NCI-H1417 treated with DMSO at 0.1 percent for 48 hours (cell line): ENCODE results near the gene STC2.
"Not testable (repeated sequence)": the region's sequence is repeated elsewhere in the genome, so short reads cannot be mapped to it uniquely, and the experiment has no call there.

Source experiments
- DNase-seq: peaks from one replicate; lab custom pipeline; 2025; lab: John Stamatoyannopoulos, UW

Gene STC2

GRCh38 chr5:173294673-173295320, 33.4 kb downstream of the STC2 start:
- no peak for DNase-seq

GRCh38 chr5:173293817-173294672, 34.2 kb downstream of the STC2 start:
- peak; percentile 9 for DNase-seq

GRCh38 chr5:173291722-173292658, 36.2 kb downstream of the STC2 start:
- DNase-seq, result no peak

- DNase-seq, result peak; percentile 59
Measured at GRCh38 chr5:173290477-173291131, 37.6 kb downstream of the STC2 start.

- DNase-seq, result no peak
Measured at GRCh38 chr5:173289372-173289771, 38.8 kb downstream of the STC2 start.

- no peak for DNase-seq
Measured at GRCh38 chr5:173288632-173289031, 39.6 kb downstream of the STC2 start.

GRCh38 chr5:173287086-173287485, 41.1 kb downstream of the STC2 start:
- no peak for DNase-seq

- DNase-seq, result not testable (repeated sequence)
Measured at GRCh38 chr5:173284343-173284958, 43.8 kb downstream of the STC2 start.

GRCh38 chr5:173283318-173284288, 44.6 kb downstream of the STC2 start:
- DNase-seq, result peak; percentile 15

- DNase-seq, result no peak
Measured at GRCh38 chr5:173282916-173283315, 45.3 kb downstream of the STC2 start.

GRCh38 chr5:173281910-173282309, 46.3 kb downstream of the STC2 start:
- DNase-seq, result no peak

GRCh38 chr5:173279166-173279565, 49.0 kb downstream of the STC2 start:
- DNase-seq, result no peak

GRCh38 chr5:173278641-173279040, 49.6 kb downstream of the STC2 start:
- DNase-seq, result no peak

- DNase-seq, result no peak
Measured at GRCh38 chr5:173278172-173278571, 50.0 kb downstream of the STC2 start.

GRCh38 chr5:173274771-173275170, 53.4 kb downstream of the STC2 start:
- DNase-seq, result no peak

GRCh38 chr5:173271419-173271818, 56.8 kb downstream of the STC2 start:
- no peak for DNase-seq

GRCh38 chr5:173268750-173269432, 59.3 kb downstream of the STC2 start:
- no peak for DNase-seq

- DNase-seq, result no peak
Measured at GRCh38 chr5:173265433-173265832, 62.8 kb downstream of the STC2 start.
